Astrocyte (in vitro differentiated cells and primary cell): ENCODE data around the gene ARID5B.

Experiments used
- CTCF ChIP-seq: IDR thresholded peaks from 2 replicates; pipeline ENCODE4 v1.5.1; 2011; ENCODE audit warnings: low read depth, mild to moderate bottlenecking, inconsistent platforms, low read length, moderate library complexity; ENCODE audit not compliant: insufficient read depth
- EZH2 ChIP-seq: IDR thresholded peaks from 2 replicates; pipeline ENCODE4 v1.6.1; 2012; ENCODE audit warnings: mild to moderate bottlenecking, low read length, inconsistent platforms; ENCODE audit not compliant: insufficient read depth

DNA sequence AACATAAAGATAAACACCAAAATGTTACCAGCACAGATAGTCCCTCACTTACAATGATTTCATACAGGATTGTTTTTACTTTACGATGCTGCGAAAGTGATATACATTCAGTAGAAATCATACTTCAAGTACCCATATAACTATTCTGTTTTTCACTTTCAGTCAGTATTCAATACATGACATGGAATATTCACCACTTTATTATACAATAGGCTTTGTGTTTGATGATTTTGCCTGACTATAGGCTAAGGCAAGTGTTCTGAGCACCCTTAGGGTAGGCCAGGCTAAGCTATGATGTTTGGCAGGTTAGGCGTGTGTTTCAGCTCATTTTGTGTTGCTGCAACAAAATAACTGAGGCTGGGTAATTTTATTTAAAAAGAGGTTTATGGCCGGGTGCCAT is 212.2 kb downstream of the ARID5B start:
- TF ChIP-seq CTCF (no peak), EZH2 (no peak)
